Kidney epithelial cell (primary cell): ENCODE results near the gene NFATC2. TPM values are rescaled to one million over a fixed set of nuclear protein-coding genes. Genes with fewer than 3 reads are reported as not detected.

ENCODE experiments used
- DNase-seq: peaks from one replicate; pipeline ENCODE4 v3.0.0-alpha.2; 2010; ENCODE audit warnings: low read depth
- H3K27me3 ChIP-seq: 2 replicates; pipeline ENCODE4 v1.6.0; 2011; ENCODE audit warnings: low read length; ENCODE audit not compliant: control insufficient read depth, insufficient read depth
- H3K36me3 ChIP-seq: 2 replicates; pipeline ENCODE4 v1.5.1; 2011; ENCODE audit warnings: low read length; ENCODE audit not compliant: control insufficient read depth, insufficient read depth
- H3K4me3 ChIP-seq: 2 replicates; pipeline ENCODE4 v1.5.1; 2011; ENCODE audit warnings: low read depth, mild to moderate bottlenecking, control low read depth, low read length
- CTCF ChIP-seq: IDR thresholded peaks from 2 replicates; pipeline ENCODE4 v1.5.1; 2011; ENCODE audit warnings: mild to moderate bottlenecking, moderate library complexity, low read length, control low read depth, inconsistent platforms; ENCODE audit not compliant: insufficient read depth, poor library complexity, severe bottlenecking
- total RNA-seq: library from RNA; depleted of rRNA; stranded (reverse); fragments of >200 nt; gene quantifications from 2 replicates; pipeline ENCODE4 v1.2.3, GENCODE V29; 2015

NFATC2 gene
- total RNA-seq, 1 donor from 2014 or later, result 2.9 TPM

GRCh38 chr20:51399006-51399890, 143.3 kb downstream of the NFATC2 start:
- H3K27me3 ChIP-seq, result no peaks in the 10 kb centered on the region
- no peak overlapping the region for H3K4me3 ChIP-seq
- H3K36me3 ChIP-seq, result no peaks in the 10 kb centered on the region
- no peak for DNase-seq
- TF ChIP-seq CTCF, result no peak

DNA sequence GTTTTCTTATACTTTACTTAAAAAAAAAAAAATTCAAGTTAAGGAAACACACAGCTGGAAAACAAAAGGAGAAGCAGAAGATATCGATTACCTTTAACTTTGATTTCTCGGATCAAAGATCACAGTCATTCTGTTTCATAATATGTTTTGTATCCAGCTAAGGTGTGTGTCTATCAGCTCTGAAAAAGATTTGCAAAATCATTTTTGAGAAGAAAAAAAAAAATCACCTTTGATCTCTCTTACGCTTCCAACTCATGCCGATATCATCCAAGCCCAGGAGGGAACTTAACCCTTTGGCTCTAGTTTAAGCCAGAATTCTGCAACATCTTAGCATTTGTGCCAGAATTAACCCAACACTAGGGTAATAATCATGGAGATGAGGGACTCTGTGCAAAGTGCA, 144.0 kb downstream of the NFATC2 start:
- Histone ChIP-seq H3K4me3 (no peak overlapping the region), H3K27me3 (no peaks in the 10 kb centered on the region), H3K36me3 (no peaks in the 10 kb centered on the region)
- TF ChIP-seq CTCF, result no peak
- DNase-seq, result no peak

GRCh38 chr20:51398083-51398482, 144.4 kb downstream of the NFATC2 start:
- no peaks in the 10 kb centered on the region for H3K27me3 ChIP-seq
- no peak for DNase-seq
- no peaks in the 10 kb centered on the region for H3K36me3 ChIP-seq
- no peak for TF ChIP-seq CTCF
- no peak overlapping the region for H3K4me3 ChIP-seq

GRCh38 chr20:51397137-51397536, 145.4 kb downstream of the NFATC2 start:
- Histone ChIP-seq H3K36me3 (no peaks in the 10 kb centered on the region), H3K4me3 (no peak overlapping the region), H3K27me3 (no peaks in the 10 kb centered on the region)
- TF ChIP-seq CTCF, result no peak
- no peak for DNase-seq

DNA sequence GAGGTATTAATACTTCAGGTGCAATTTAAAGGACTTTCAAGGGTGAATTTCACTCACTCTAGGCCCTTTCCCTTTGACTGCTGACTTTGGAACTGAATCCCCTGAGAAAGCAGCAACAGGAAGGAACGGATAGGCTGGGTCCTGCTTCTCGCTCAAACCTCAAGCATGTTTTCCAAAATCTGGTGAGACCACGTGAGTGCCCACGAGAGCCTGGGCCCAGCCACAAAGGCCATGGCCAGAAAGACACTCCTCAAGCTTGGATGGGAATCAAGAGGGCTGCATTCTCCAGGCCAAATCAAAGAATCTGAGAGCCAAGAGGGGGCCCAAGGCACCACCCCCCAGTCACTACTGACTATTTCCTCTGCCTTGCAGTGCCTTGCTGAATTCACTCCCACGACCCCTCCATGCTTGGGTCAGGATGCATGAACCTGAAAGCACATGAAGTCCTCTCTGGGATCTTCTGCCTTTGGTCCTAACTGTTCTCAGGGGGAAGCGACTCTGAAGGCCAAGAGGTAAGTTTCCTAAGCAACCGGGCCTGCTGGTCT, 146.1 kb downstream of the NFATC2 start:
- H3K27me3 ChIP-seq, result no peaks in the 10 kb centered on the region
- no peaks in the 10 kb centered on the region for H3K36me3 ChIP-seq
- TF ChIP-seq CTCF, result no peak
- H3K4me3 ChIP-seq, result no peak overlapping the region
- DNase-seq, result no peak
